NT2/D1 (cell line): ENCODE data around the gene AKT1.

Experiments used
- DNase-seq: peaks from one replicate; pipeline ENCODE4 v3.0.0-alpha.2; 2011; ENCODE audit warnings: low read depth, low spot score
- H3K27me3 ChIP-seq: 2 replicates; pipeline ENCODE4 v1.6.0; 2011; ENCODE audit warnings: mild to moderate bottlenecking; ENCODE audit not compliant: insufficient read length, insufficient read depth
- H3K36me3 ChIP-seq: 2 replicates; pipeline ENCODE4 v1.6.1; 2011; ENCODE audit warnings: mild to moderate bottlenecking, low read length, mixed read lengths; ENCODE audit not compliant: insufficient read depth, insufficient read length
- H3K4me1 ChIP-seq: 2 replicates; pipeline ENCODE4 v1.5.1; 2011; ENCODE audit not compliant: insufficient read depth, insufficient read length
- H3K4me3 ChIP-seq: 2 replicates; pipeline ENCODE4 v1.5.1; 2011; ENCODE audit warnings: low read depth; ENCODE audit not compliant: insufficient read length
- H3K9ac ChIP-seq: 2 replicates; pipeline ENCODE4 v1.6.0; 2011; ENCODE audit warnings: low read depth; ENCODE audit not compliant: insufficient read length
- H3K9me3 ChIP-seq: 2 replicates; pipeline ENCODE4 v1.5.1; 2011; ENCODE audit warnings: mild to moderate bottlenecking, low read length; ENCODE audit not compliant: insufficient read depth
- SUZ12 ChIP-seq: IDR thresholded peaks from 2 replicates; pipeline ENCODE4 v1.6.1; 2011; ENCODE audit not compliant: insufficient read length, insufficient read depth; ENCODE audit errors: extremely low read depth
- YY1 ChIP-seq: IDR thresholded peaks from 2 replicates; pipeline ENCODE4 v1.6.1; 2011; ENCODE audit not compliant: insufficient read length, insufficient read depth
- ZNF274 ChIP-seq: IDR thresholded peaks from 2 replicates; pipeline ENCODE4 v1.6.1; 2011; ENCODE audit warnings: mild to moderate bottlenecking, low read depth, low read length

The AKT1 gene

GRCh38 chr14:104781271-104782077 is 14.1 kb downstream of the AKT1 start:
- peaks cover 4% of the 10 kb centered on the region for H3K4me1 ChIP-seq
- no peaks in the 10 kb centered on the region for H3K27me3 ChIP-seq
- no peaks in the 10 kb centered on the region for H3K9me3 ChIP-seq
- no peak for DNase-seq
- peaks cover 53% of the 10 kb centered on the region for H3K36me3 ChIP-seq
- TF ChIP-seq ZNF274 (no peak), SUZ12 (no peak), YY1 (no peak)
- no peak overlapping the region for H3K9ac ChIP-seq
- H3K4me3 ChIP-seq = no peak overlapping the region

- no peak for TF ChIP-seq ZNF274
- no peak for TF ChIP-seq SUZ12
- H3K9ac ChIP-seq = no peak overlapping the region
- no peak for DNase-seq
- peaks cover 59% of the 10 kb centered on the region for H3K36me3 ChIP-seq
- no peak overlapping the region for H3K4me3 ChIP-seq
- no peaks in the 10 kb centered on the region for H3K27me3 ChIP-seq
- no peaks in the 10 kb centered on the region for H3K9me3 ChIP-seq
- peaks cover 4% of the 10 kb centered on the region for H3K4me1 ChIP-seq
Measured at GRCh38 chr14:104780513-104781030, 15.0 kb downstream of the AKT1 start.

GRCh38 chr14:104779776-104780512 is 15.6 kb downstream of the AKT1 start:
- DNase-seq = no peak
- H3K27me3 ChIP-seq = no peaks in the 10 kb centered on the region

GRCh38 chr14:104778694-104779331 is 16.7 kb downstream of the AKT1 start:
- no peak for DNase-seq
- Histone ChIP-seq H3K9ac (no peak overlapping the region), H3K4me3 (no peak overlapping the region), H3K36me3 (peaks cover 66% of the 10 kb centered on the region), H3K27me3 (no peaks in the 10 kb centered on the region), H3K4me1 (peaks cover 4% of the 10 kb centered on the region), H3K9me3 (no peaks in the 10 kb centered on the region)
- TF ChIP-seq ZNF274 = no peak
- no peak for TF ChIP-seq YY1
- TF ChIP-seq SUZ12 = no peak

More at GRCh38 chr14:104779776-104780512, 15.6 kb downstream of the AKT1 start:
- Histone ChIP-seq H3K9ac (no peak overlapping the region), H3K4me1 (peaks cover 4% of the 10 kb centered on the region), H3K4me3 (no peak overlapping the region), H3K36me3 (peaks cover 62% of the 10 kb centered on the region), H3K9me3 (no peaks in the 10 kb centered on the region)
- TF ChIP-seq ZNF274 (no peak), SUZ12 (no peak), YY1 (no peak)

- DNase-seq = no peak
- Histone ChIP-seq H3K27me3 (no peaks in the 10 kb centered on the region), H3K36me3 (peaks cover 72% of the 10 kb centered on the region), H3K4me1 (peaks cover 4% of the 10 kb centered on the region), H3K4me3 (no peak overlapping the region), H3K9me3 (no peaks in the 10 kb centered on the region), H3K9ac (no peak overlapping the region)
- TF ChIP-seq ZNF274 = no peak
- no peak for TF ChIP-seq YY1
- no peak for TF ChIP-seq SUZ12
Measured at GRCh38 chr14:104777808-104778249, 17.7 kb downstream of the AKT1 start.

GRCh38 chr14:104776961-104777807 is 18.4 kb downstream of the AKT1 start:
- Histone ChIP-seq H3K9ac (no peak overlapping the region), H3K36me3 (peaks cover 77% of the 10 kb centered on the region), H3K27me3 (no peaks in the 10 kb centered on the region), H3K9me3 (peaks cover 2% of the 10 kb centered on the region; the same call in 1 of the 2 replicates), H3K4me1 (peaks cover 4% of the 10 kb centered on the region), H3K4me3 (no peak overlapping the region)
- TF ChIP-seq SUZ12 = no peak
- no peak for TF ChIP-seq YY1
- TF ChIP-seq ZNF274 = no peak
- DNase-seq = no peak
